Tibial nerve (tissue), 4 donors: ENCODE results near the gene GPS1. TPM values are rescaled to one million over a fixed set of nuclear protein-coding genes. Genes with fewer than 3 reads are reported as not detected.

Source experiments
- DNase-seq, 2 donors: peaks; one replicate each; pipeline ENCODE4 v3.0.0-alpha.2; 2019; ENCODE audit warnings: low spot score in 2 of 2
- H3K27ac ChIP-seq, 4 donors: fragments of 200-600 bp; sonication (generic) in 3 of 4; one replicate each; pipeline ENCODE4 v1.5.1; 2017 to 2019; ENCODE audit warnings: mild to moderate bottlenecking in 1 of 4
- H3K27me3 ChIP-seq, 2 donors: fragments of 200-600 bp; sonication (generic) in 1 of 2; one replicate each; pipeline versions ENCODE4 v1.5.1 to v1.6.0; 2017 to 2019
- H3K36me3 ChIP-seq, 3 donors: fragments of 200-600 bp; sonication (generic); one replicate each; pipeline ENCODE4 v1.5.1; 2018 to 2019
- H3K4me1 ChIP-seq, 4 donors: fragments of 200-600 bp; sonication (generic) in 3 of 4; one replicate each; pipeline ENCODE4 v1.5.1; 2017 to 2019
- H3K4me3 ChIP-seq, 4 donors: fragments of 200-600 bp; sonication (generic) in 3 of 4; one replicate each; pipeline ENCODE4 v1.5.1; 2017 to 2019; ENCODE audit warnings: mild to moderate bottlenecking in 1 of 4, moderate library complexity in 1 of 4
- H3K9me3 ChIP-seq, 4 donors: fragments of 200-600 bp; sonication (generic) in 3 of 4; one replicate each; pipeline ENCODE4 v1.5.1; 2017 to 2019
- CTCF ChIP-seq, 5 experiments: fragments of 200-600 bp in 3 of 5; fragments of 450-650 bp in 2 of 5; sonication (generic) in 3 of 5; IDR thresholded peaks; one replicate each; pipeline ENCODE4 v1.5.1; 2016 to 2019; ENCODE audit warnings: antibody characterized with exemption in 5 of 5, mild to moderate bottlenecking in 3 of 5, moderate library complexity in 2 of 5
- EP300 ChIP-seq, 2 donors: sonication (generic); formaldehyde crosslinking; IDR thresholded peaks; one replicate each; pipeline ENCODE4 v1.6.1; 2017; ENCODE audit warnings: antibody characterized with exemption in 2 of 2, mild to moderate bottlenecking in 1 of 2
- POLR2A ChIP-seq, 2 donors: fragments of 450-650 bp; IDR thresholded peaks; one replicate each; pipeline ENCODE4 v1.6.1; 2017; ENCODE audit warnings: antibody characterized with exemption in 2 of 2, mild to moderate bottlenecking in 2 of 2, moderate library complexity in 2 of 2
- WGBS, 2 donors: methylation state at CpG; one replicate each; pipeline ENCODE4 v1.1.5; 2018; 5-methylcytosine and 5-hydroxymethylcytosine counted together
- total RNA-seq, 4 donors: library from RNA; depleted of rRNA; stranded (reverse); fragments of >200 nt; gene quantifications; one replicate each; pipeline ENCODE4 v1.1.0, GENCODE V29; 2016

GPS1 gene
- total RNA-seq, 4 donors from 2014 or later = 74.9 to 134 (median 92.9) TPM

DNA sequence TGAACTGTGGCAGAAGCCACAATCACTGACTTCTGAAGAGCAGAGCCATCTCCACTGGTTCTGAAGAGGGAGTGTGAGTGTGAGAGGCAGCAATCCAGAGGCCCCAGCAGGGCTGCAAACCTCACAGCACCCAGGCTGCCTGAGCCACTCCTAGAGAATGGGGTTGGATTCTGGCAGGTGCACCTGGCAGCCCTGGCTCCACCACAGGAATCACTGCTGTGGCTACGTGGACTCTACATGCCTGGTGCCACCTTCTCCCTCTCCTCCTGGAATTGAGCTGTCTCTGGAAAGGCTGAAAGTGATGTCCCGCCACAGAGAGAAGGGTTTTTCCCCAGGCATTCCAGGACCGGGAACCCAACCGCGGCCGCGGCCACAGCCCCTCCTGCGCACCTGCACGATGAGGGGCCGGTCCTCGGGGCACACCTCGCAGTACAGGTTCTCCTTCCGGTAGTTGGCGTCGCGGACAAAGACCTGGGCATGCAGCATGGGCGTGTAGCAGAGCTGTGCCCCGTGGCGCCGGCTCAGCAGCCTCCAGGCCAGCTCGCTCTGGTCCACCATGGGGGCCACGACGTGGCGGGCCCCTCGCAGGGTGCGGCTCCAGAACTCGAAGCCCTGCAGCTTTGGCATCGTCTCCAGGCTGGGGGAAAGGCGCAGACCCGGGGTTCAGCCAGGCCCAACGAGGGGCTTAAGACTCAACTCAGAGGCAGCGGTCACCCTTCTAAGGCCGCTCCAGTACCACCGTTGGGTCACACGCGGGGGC is 12.9 kb downstream of the GPS1 start:
- peak overlapping the region; percentile 72 to 93 (median 84) for H3K27ac ChIP-seq
- H3K4me1 ChIP-seq = peaks cover 0 to 30% (median 14%) of the 10 kb centered on the region in 4 donors
- H3K27me3 ChIP-seq = no peaks in the 10 kb centered on the region
- WGBS, 2 donors = 45% methylated on average over 27 to 30 of the region's 36 CpGs
- H3K4me3 ChIP-seq = peak overlapping the region; percentile 71 to 97 (median 86)
- DNase-seq = no peak
- TF ChIP-seq EP300 (IDR thresholded peaks at IDR 0.05) (no peak), CTCF (IDR thresholded peaks at IDR 0.05) (no peak), POLR2A (IDR thresholded peaks at IDR 0.05) (no peak)
- no peaks in the 10 kb centered on the region for H3K9me3 ChIP-seq
- H3K36me3 ChIP-seq = peaks cover 0 to 46% (median 15%) of the 10 kb centered on the region in 3 donors

- peak overlapping the region; percentile 72 to 93 (median 84) for H3K27ac ChIP-seq
- 0% methylated on average over 7 to 37 of the region's 47 CpGs for WGBS, 2 donors
- TF ChIP-seq POLR2A (IDR thresholded peaks at IDR 0.05) (no peak), EP300 (IDR thresholded peaks at IDR 0.05) (no peak), CTCF (IDR thresholded peaks at IDR 0.05) (no peak)
These were observed 13.5 kb downstream of the GPS1 start for GRCh38 chr17:82065193-82065637.

GRCh38 chr17:82065638-82066303 is 14.1 kb downstream of the GPS1 start, which contains the start of gene DUS1L:
Gene DUS1L (minus strand): TSS chr17:82065804. CDS start chr17:82065059, 745 bp downstream.
- no peaks in the 10 kb centered on the region for H3K9me3 ChIP-seq
- H3K27me3 ChIP-seq = no peaks in the 10 kb centered on the region
- WGBS, 2 donors = 19 to 26% methylated on average over 33 to 54 of the region's 88 CpGs
- H3K27ac ChIP-seq = peak within 1 kb of the TSS; percentile 72 to 95 (median 91)
- peaks cover 0 to 30% (median 14%) of the 10 kb centered on the region in 4 donors for H3K4me1 ChIP-seq
- H3K36me3 ChIP-seq = peaks cover 0 to 35% (median 6%) of the 10 kb centered on the region in 3 donors
- DNase-seq = peak in 1 of 2 donors; percentile 20
- peak within 1 kb of the TSS; percentile 71 to 97 (median 86) for H3K4me3 ChIP-seq
- peak in 1 of 2 donors; percentile 82 for TF ChIP-seq EP300 (IDR thresholded peaks at IDR 0.05)
- peak in 1 of 5 experiments; percentile 51 for TF ChIP-seq CTCF (IDR thresholded peaks at IDR 0.05)
- peak in 1 of 2 donors; percentile 53 for TF ChIP-seq POLR2A (IDR thresholded peaks at IDR 0.05)

More at GRCh38 chr17:82065193-82065637, 13.5 kb downstream of the GPS1 start:
- Histone ChIP-seq H3K9me3 (no peaks in the 10 kb centered on the region), H3K4me1 (peaks cover 0 to 30% (median 14%) of the 10 kb centered on the region in 4 donors), H3K4me3 (peak overlapping the region; percentile 71 to 97 (median 86)), H3K27me3 (no peaks in the 10 kb centered on the region), H3K36me3 (peaks cover 0 to 40% (median 10%) of the 10 kb centered on the region in 3 donors)
- no peak for DNase-seq

GRCh38 chr17:82070611-82071010 is 18.9 kb downstream of the GPS1 start:
- no peak for TF ChIP-seq CTCF (IDR thresholded peaks at IDR 0.05)
- no peak for TF ChIP-seq POLR2A (IDR thresholded peaks at IDR 0.05)
- TF ChIP-seq EP300 (IDR thresholded peaks at IDR 0.05) = no peak
- no peaks in the 10 kb centered on the region for H3K27me3 ChIP-seq
- no peaks in the 10 kb centered on the region for H3K9me3 ChIP-seq
- H3K4me1 ChIP-seq = peaks cover 0 to 9% (median 3%) of the 10 kb centered on the region in 4 donors
- no peaks in the 10 kb centered on the region for H3K36me3 ChIP-seq
- H3K4me3 ChIP-seq = no peak overlapping the region
- DNase-seq = no peak
- H3K27ac ChIP-seq = no peak overlapping the region
